AG10803 (cell line): Measurements from ENCODE around the gene OR52E8.
A peak's percentile ranks its signal among the peaks of the same experiment; 100 is the strongest.

Source experiments
- DNase-seq: peaks from one replicate; pipeline ENCODE4 v3.0.0; 2010; ENCODE audit warnings: low read depth
- H3K4me3 ChIP-seq: 2 replicates; pipeline ENCODE4 v1.5.1; 2011; ENCODE audit warnings: mild to moderate bottlenecking, low read length, control low read depth
- TF ChIP-seq, protein P1 (sequence below): conservative IDR thresholded peaks from 2 replicates; pipeline ENCODE4 v1.5.1; 2011; ENCODE audit warnings: mild to moderate bottlenecking, low read length, control low read depth, inconsistent platforms

The OR52E8 gene

DNA sequence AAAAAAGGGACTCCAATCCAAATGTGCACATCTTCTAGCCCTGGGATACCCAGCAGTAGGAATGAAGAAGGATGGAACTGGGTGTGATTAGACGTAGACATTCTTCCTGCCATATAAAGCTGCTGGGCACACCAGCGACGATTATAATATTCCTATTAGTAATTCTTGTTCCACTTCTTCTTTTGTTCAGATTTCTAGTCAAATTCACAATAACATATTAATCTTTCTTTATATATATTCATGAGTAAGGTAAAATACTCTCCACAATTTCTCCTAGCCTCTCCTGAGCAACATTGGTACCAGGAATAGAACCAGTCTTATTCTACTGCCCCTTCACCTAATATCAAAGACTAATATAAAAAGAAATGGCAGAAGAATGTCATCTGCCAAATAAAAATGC lies at the start of gene OR52E8:
Gene OR52E8, minus strand, starts transcription at position 101 of the 400 bp plus-strand sequence. Its CDS starts 0 bp downstream, at position 101.
- TF ChIP-seq, protein P1, sequence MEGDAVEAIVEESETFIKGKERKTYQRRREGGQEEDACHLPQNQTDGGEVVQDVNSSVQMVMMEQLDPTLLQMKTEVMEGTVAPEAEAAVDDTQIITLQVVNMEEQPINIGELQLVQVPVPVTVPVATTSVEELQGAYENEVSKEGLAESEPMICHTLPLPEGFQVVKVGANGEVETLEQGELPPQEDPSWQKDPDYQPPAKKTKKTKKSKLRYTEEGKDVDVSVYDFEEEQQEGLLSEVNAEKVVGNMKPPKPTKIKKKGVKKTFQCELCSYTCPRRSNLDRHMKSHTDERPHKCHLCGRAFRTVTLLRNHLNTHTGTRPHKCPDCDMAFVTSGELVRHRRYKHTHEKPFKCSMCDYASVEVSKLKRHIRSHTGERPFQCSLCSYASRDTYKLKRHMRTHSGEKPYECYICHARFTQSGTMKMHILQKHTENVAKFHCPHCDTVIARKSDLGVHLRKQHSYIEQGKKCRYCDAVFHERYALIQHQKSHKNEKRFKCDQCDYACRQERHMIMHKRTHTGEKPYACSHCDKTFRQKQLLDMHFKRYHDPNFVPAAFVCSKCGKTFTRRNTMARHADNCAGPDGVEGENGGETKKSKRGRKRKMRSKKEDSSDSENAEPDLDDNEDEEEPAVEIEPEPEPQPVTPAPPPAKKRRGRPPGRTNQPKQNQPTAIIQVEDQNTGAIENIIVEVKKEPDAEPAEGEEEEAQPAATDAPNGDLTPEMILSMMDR, result no peak
- DNase-seq, result no peak
- H3K4me3 ChIP-seq, result no peak within 1 kb of the TSS

DNA sequence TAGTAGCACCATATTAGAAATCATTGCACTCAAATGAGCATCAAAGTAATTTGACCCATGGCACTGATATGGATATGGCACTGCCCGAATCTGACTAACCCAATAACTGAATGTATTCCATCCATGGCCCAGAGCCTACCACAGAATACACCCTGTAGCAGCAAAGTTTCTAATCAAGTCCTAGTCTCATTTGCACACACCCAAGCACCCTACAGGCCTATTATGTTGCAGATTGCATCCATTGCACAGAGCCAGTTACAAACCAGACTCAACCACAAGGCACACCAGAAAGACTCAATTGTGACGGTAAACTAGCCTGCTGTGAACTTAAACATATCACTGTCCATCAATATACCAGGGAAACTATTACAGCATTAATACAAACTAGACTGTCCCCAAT lies 42.0 kb upstream of the OR52E8 start:
- no peak for DNase-seq

DNA sequence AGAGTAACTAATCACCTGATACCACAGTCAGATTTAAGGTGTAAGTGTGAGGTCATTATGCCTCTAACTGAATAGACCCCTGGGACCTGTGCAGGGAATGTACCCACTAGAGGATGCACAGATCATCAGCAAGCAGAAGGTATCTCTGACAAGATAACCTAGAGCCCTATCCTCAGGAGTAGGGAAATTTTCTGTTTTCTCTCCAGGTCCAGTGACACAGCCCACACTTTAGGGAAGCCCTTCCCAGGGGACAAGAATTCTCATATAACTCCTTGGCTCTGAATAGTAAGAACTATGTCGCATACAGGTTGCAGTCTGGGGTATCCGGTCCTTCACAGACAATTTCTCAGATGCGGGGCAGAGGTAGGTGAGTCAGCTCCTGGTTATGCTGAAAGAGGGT lies 35.4 kb upstream of the OR52E8 start, which contains the start of gene OR52E5:
Gene OR52E5, plus strand, starts transcription at position 301 of the 400 bp plus-strand sequence. CDS start 7,569 bp downstream, outside the sequence.
- DNase-seq, result no peak
- H3K4me3 ChIP-seq, result no peak within 1 kb of the TSS
- TF ChIP-seq, protein P1, result no peak

More for the DNA sequence above, 42.0 kb upstream of the OR52E8 start:
- TF ChIP-seq, protein P1, result no peak
- no peak overlapping the region for H3K4me3 ChIP-seq

DNA sequence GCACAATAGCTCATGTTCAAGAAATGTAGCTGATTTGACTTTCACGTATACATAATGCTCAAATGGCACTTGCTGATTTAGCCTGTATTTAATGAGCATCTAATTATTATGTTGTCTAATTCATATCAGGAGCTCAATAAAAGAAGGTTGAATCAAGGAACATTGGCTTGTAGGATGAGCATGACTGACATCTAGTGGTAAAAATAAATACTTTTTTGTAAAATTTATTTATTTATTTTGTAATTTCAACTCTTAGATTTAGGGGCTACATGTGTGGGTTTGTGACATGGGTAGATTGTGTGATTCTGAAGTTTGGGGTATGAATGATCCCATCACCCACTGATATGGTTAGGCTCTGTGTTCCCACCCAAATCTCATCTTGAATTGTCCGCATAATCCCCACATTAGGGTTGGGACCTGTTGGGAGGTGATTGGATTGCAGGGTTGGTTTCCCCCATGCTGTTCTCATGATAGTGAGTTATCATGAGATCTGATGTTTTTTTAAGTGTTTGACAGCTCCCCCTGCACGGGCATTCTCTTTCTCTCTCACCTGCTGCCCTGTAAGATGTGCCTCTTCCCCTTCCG lies 33.8 kb upstream of the OR52E8 start:
- TF ChIP-seq, protein P1, result peak; percentile 54
- DNase-seq, result peak; percentile 9

DNA sequence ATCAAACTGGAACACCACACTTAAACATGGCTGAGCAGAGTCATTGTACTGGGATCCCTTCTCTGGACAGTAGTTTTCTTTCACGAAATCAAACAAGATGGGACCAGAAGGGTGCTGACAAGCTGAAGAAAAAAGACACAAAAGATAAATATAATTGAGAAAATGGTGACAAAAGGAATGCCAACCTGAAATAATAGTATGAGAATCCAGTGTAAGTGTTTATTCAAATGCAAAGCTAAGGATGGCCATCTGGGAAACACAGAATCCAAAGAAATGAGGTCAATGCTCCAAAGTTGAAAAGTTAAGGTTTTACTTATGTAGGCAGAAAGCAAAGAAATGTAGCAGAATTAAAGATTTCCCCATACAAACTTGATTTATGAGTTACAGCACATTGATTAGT lies 30.2 kb upstream of the OR52E8 start:
- no peak overlapping the region for H3K4me3 ChIP-seq
- DNase-seq, result no peak
- TF ChIP-seq, protein P1, result no peak

More for the DNA sequence above, 33.8 kb upstream of the OR52E8 start:
- no peak overlapping the region for H3K4me3 ChIP-seq

DNA sequence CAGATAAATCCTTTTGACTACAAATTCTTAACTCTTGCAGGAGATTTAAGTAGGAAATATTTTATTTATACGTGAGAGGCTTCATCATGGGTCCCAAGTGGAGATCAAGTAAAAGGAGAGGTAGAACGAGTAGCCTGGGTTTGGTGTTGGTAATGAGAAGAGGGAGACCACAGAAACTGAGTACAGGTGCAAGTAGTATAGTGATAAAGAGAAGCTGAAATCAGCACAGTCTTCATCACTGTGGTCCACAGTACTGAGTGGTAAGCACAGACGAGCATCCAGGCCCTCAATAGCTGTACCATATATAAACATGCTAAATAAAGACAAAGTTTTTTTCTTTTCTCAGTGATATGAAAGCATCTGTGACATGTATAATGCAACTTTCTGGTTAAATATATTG lies 29.7 kb upstream of the OR52E8 start:
- TF ChIP-seq, protein P1, result no peak
- no peak overlapping the region for H3K4me3 ChIP-seq
- DNase-seq, result no peak

DNA sequence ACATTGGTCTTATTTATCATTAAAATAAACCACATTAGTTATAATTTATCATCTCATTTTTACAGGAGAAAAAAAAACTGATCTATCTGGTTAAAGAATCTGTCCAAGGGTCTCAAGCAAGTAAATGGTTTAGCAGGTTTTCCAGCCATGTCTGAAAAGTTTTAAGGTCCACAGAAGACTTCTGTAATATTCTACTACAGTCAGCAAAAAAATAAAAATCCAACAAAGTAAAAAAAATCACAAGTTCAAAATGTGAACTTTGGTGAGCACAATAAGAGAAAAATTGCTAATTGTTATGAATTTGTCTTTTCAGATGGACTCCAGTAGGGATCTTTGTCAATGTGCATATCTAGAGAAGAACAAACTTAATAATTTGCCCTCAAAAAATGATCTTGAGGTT lies 24.3 kb upstream of the OR52E8 start:
- TF ChIP-seq, protein P1, result no peak
- H3K4me3 ChIP-seq, result no peak overlapping the region
- DNase-seq, result no peak
